Nephron progenitor cell (in vitro differentiated cells): ENCODE measurements around the gene IFT80.
A peak's percentile ranks its signal among the peaks of the same experiment; 100 is the strongest.

Source experiments
- DNase-seq: peaks from one replicate; pipeline ENCODE4 v3.0.0; 2021
- H3K27ac Mint-ChIP-seq: 2 replicates; pipeline ENCODE4 v1.8.0; 2021; ENCODE audit warnings: mild to moderate bottlenecking, moderate library complexity, mixed read lengths
- H3K27me3 Mint-ChIP-seq: 2 replicates; pipeline ENCODE4 v1.8.0; 2021; ENCODE audit warnings: mild to moderate bottlenecking, low read depth, mixed read lengths; ENCODE audit not compliant: poor library complexity
- H3K36me3 Mint-ChIP-seq: 2 replicates; pipeline ENCODE4 v1.8.0; 2021; ENCODE audit warnings: low read depth, mixed read lengths
- H3K4me1 Mint-ChIP-seq: 2 replicates; pipeline ENCODE4 v1.8.0; 2021; ENCODE audit warnings: mixed read lengths
- H3K4me3 Mint-ChIP-seq: 2 replicates; pipeline ENCODE4 v1.8.0; 2021; ENCODE audit warnings: mild to moderate bottlenecking, moderate library complexity, mixed read lengths
- H3K9me3 Mint-ChIP-seq: 2 replicates; pipeline ENCODE4 v1.8.0; 2021; ENCODE audit warnings: mild to moderate bottlenecking, moderate library complexity, mixed read lengths
- CTCF ChIP-seq: fragments of 200-600 bp; sonication (generic); IDR thresholded peaks from 2 replicates; pipeline ENCODE4 v1.5.0; 2021; ENCODE audit warnings: antibody characterized with exemption

Gene IFT80

GRCh38 chr3:160440687-160441086 is 41.7 kb upstream of the IFT80 start:
- no peak for DNase-seq
- Mint-ChIP-seq H3K4me3 (no peak overlapping the region), H3K36me3 (peaks cover 98% of the 10 kb centered on the region), H3K4me1 (no peaks in the 10 kb centered on the region), H3K27me3 (no peaks in the 10 kb centered on the region), H3K9me3 (peaks cover 52% of the 10 kb centered on the region), H3K27ac (no peak overlapping the region)
- no peak for TF ChIP-seq CTCF

GRCh38 chr3:160437083-160437455 is 38.0 kb upstream of the IFT80 start:
- H3K27me3 Mint-ChIP-seq = no peaks in the 10 kb centered on the region
- H3K27ac Mint-ChIP-seq = no peak overlapping the region
- peaks cover 83% of the 10 kb centered on the region for H3K36me3 Mint-ChIP-seq
- DNase-seq = no peak
- TF ChIP-seq CTCF = no peak
- H3K4me3 Mint-ChIP-seq = no peak overlapping the region
- peaks cover 21% of the 10 kb centered on the region for H3K9me3 Mint-ChIP-seq
- no peaks in the 10 kb centered on the region for H3K4me1 Mint-ChIP-seq

GRCh38 chr3:160435747-160436146 is 36.7 kb upstream of the IFT80 start:
- DNase-seq = no peak
- Mint-ChIP-seq H3K4me1 (no peaks in the 10 kb centered on the region), H3K27me3 (no peaks in the 10 kb centered on the region), H3K4me3 (no peak overlapping the region), H3K9me3 (peaks cover 9% of the 10 kb centered on the region), H3K27ac (no peak overlapping the region), H3K36me3 (peaks cover 83% of the 10 kb centered on the region)
- no peak for TF ChIP-seq CTCF

- no peaks in the 10 kb centered on the region for H3K27me3 Mint-ChIP-seq
Observed at GRCh38 chr3:160435095-160435494, 36.1 kb upstream of the IFT80 start.

GRCh38 chr3:160434071-160434470 is 35.0 kb upstream of the IFT80 start:
- no peaks in the 10 kb centered on the region for H3K4me1 Mint-ChIP-seq
- no peak overlapping the region for H3K4me3 Mint-ChIP-seq
- DNase-seq = no peak
- H3K9me3 Mint-ChIP-seq = no peaks in the 10 kb centered on the region
- peaks cover 80% of the 10 kb centered on the region for H3K36me3 Mint-ChIP-seq
- no peak for TF ChIP-seq CTCF
- no peak overlapping the region for H3K27ac Mint-ChIP-seq
- no peaks in the 10 kb centered on the region for H3K27me3 Mint-ChIP-seq

More at GRCh38 chr3:160435095-160435494, 36.1 kb upstream of the IFT80 start:
- no peaks in the 10 kb centered on the region for H3K4me1 Mint-ChIP-seq
- peaks cover 5% of the 10 kb centered on the region for H3K9me3 Mint-ChIP-seq
- H3K36me3 Mint-ChIP-seq = peaks cover 83% of the 10 kb centered on the region
- no peak overlapping the region for H3K4me3 Mint-ChIP-seq
- DNase-seq = no peak
- TF ChIP-seq CTCF = no peak
- H3K27ac Mint-ChIP-seq = peak overlapping the region; percentile 83

- H3K36me3 Mint-ChIP-seq = peaks cover 85% of the 10 kb centered on the region
- no peak overlapping the region for H3K4me3 Mint-ChIP-seq
- no peak for TF ChIP-seq CTCF
- H3K9me3 Mint-ChIP-seq = no peaks in the 10 kb centered on the region
- no peak for DNase-seq
- H3K4me1 Mint-ChIP-seq = no peaks in the 10 kb centered on the region
- H3K27me3 Mint-ChIP-seq = no peaks in the 10 kb centered on the region
- no peak overlapping the region for H3K27ac Mint-ChIP-seq
Observed at GRCh38 chr3:160427832-160428424, 28.9 kb upstream of the IFT80 start.
